GM12801 (cell line): ENCODE results near the gene SPATA16.

Experiments used
- CTCF ChIP-seq: IDR thresholded peaks from one replicate; pipeline ENCODE4 v1.5.1; 2011; ENCODE audit warnings: control low read depth; ENCODE audit not compliant: insufficient read length; ENCODE audit errors: extremely low read depth

SPATA16 gene

GRCh38 chr3:172931746-172932285 is 209.2 kb downstream of the SPATA16 start:
- TF ChIP-seq CTCF = no peak

DNA sequence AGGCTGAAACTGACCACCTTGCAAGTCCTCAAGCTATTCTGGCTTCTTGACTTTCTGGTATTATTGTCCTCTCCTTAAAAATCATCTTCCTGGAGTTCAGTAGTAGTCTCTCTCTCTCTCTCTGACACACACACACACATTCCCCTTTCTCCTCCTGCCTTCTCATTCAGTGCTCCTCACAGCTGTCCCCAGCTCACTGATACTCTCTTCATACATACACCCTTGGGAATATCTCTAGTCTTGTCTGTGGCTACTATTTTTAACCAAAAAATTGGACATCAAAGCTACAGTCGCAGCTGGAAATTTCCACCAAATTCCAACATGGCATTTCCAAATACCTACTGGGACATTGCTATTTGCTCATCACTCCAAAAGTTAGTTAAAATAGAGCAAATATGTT is 211.6 kb downstream of the SPATA16 start:
- TF ChIP-seq CTCF = no peak

GRCh38 chr3:172924546-172924945 is 216.5 kb downstream of the SPATA16 start:
- TF ChIP-seq CTCF = no peak

DNA sequence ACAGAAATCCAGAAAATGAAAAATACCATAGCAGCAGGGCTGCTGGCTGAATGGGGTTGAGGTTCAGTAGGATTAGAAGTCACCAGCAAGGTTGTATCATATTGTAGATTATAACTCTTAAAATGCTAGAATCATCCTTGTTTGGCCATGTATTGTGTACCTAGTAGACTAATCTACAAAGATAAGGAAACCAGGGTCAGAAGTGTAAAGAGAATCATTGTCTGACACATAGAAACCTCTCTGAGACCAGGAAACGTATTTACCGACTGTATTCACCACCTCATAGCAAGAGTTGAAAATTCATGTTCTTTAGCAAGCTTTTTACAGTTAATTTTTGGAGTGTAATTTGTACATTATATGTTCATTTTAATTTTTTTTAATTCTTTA is 221.7 kb downstream of the SPATA16 start:
- no peak for TF ChIP-seq CTCF

DNA sequence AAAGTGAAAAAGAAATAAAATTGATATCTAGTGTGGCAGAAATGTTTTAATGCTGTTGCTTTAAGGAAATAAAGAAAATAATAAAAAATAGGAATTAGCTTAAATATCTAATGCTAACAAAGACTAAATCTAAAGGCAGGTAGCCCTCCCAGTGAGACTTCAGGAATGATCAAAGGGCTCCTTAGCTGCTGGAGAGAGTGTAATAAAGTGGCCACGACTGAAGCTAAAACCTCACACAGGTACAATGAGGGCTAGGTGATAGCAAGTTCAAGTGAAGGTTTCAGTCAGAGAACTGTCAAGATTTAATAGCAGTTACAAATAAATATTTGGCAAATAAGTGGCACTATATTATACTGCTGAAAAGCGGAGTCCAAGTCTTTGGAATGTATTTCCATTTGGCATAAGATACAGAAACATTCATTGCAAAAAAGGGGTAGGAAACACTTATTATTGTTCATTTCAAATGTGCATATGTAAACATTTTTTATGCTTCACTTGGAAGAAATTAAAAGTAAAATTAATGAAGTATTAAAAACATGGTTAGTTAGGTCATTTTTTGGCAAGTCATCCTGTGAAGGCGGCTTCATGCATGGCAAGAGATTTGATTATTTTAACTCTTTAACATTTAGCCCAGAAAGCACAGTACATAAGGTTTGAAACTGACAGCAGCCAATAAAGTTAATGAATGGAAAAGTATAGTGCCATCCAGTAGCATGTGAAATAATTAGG is 222.3 kb downstream of the SPATA16 start:
- TF ChIP-seq CTCF = no peak

GRCh38 chr3:172918165-172918564 is 222.9 kb downstream of the SPATA16 start:
- TF ChIP-seq CTCF = no peak

- no peak for TF ChIP-seq CTCF
These were observed 225.0 kb downstream of the SPATA16 start for GRCh38 chr3:172915911-172916514.
